Measurements from ENCODE around the gene UROC1.
A peak's percentile ranks its signal among the peaks of the same experiment; 100 is the strongest.
"Not testable (repeated sequence)": the region's sequence is repeated elsewhere in the genome, so short reads cannot be mapped to it uniquely, and the experiment has no call there.

Gene UROC1

DNA sequence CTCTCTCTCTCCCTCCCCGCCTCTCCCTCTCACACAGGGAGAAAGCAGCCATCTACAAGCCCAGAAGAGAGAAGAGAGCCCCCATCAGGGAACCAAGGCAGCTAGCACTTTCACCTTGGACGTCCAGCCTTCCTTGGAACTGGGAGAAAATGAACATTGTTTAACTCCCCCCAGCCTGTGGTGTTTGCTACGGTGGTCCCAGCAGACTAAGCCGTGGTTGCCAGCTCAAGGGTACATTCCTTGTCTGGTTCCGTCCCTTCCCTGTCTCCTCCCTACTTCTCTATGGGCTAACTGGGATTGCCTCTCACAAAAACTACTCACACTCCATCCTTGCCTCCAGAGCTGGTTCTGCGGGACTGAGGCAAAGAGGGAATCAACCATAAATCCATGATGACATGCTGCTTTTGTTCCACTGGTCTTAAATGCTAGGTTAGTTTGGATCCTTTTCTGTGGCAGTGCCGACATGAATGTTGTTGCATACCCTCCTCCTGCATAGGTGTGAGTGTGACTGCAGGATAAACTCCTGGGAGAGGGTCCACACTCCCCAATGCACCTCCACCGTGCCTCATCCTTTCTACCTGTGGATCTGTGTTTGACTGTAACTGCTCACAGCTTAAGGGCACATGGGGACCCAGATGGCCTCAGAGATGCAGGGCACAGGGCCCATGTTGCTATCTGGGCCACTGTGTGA, 29.1 kb upstream of the UROC1 start:
- DNase-seq: no peak

DNA sequence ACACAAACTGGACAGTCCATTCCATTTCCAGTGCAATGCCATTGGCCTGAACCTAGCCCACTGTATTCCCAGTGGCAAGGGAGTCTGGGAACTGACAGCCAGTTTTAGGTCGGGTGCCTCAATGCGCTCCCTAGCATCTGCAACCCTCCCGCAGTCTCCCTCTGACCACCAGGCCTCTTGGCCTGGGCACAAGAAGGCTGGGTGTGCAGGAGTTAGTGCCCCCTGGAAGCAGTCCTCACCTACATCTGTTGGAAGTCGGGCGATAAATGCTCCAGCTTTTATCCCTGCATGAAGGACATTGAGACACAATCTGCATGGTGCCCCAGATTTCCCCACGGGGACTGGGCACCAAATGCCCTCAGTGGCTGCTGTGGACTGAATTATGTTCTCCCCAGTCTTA, 28.4 kb upstream of the UROC1 start:
- no peak for DNase-seq

DNA sequence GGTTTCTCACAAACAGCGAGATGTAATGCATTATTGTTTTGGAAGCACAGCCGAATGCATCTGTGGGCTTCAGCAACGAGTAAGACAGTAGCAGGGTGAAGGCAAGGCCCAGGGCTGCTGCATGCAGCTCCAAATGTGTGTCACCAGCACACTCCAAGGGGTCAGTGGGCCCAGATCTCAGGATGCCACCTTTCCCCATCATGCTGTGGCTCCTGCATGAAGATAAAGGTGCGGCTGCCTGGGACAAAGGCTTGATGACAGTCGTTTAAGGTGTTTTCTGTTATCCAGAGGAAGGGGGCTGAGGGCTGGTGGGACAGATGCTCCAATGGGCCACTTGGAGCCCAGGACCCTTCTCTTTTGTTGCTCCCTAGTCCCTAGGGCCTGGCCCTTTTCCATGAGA, 28.0 kb upstream of the UROC1 start:
- no peak for DNase-seq

DNA sequence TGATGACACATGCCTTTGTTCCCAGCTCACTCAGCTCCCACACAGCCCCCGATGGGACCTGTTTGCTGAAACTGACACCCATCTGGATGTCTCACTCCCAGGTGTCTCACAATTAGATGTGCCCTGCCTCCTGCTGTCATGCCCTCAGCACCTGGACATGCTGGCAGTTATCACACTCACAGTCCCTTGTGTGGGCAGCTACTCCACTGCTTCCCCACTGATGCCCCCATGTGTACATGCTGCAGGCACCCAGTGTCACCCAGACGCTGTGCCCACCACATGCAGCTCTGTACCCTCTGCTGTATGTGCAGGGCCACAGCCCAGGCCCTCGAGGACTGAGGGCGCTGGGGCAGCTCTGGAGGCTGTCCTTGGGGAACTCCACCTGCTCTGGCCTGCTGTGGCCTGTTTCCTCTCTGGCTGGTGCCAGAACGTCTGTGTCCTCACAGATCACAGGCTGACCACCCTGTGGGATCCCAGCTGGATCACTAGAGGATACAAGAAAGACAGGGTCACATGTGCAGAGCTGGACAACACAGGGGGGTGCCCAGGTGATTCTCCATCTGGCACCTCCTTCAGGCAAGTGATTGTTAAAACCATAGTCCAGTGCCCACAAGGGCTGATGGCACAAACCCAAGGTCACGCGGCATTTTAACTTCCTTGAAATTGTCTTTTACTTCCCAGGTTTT, 27.2 kb upstream of the UROC1 start:
- DNase-seq: no peak

DNA sequence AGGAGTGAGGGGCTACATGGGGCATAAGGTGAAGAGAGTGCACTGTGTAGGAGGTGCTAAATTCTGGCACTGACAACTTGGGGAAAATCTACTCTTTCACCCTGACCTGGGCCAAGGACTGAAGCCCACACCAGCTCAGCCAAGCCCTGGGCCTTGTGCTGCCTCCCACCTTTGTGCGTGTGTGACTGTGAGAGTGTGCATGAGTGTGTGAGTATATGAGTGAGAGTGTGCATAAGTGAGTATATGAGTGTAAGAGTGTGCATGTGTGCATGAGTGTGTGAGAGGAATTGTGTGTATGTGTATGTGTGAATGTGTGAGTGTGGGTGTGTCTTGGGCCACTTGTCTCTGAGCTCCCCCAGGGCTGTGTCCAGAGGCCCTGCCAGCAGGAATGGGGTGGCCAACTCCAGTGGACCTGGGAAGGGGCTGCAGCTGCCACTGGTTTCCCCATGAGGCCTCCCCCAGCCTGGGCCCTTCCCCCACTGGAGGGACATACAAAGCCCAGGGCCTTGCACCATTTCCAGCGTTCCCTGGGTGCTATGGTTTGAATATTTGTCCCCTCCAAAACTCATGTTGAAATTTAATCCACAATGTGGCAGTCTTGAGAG, 26.0 kb upstream of the UROC1 start:
- no peak for DNase-seq

DNA sequence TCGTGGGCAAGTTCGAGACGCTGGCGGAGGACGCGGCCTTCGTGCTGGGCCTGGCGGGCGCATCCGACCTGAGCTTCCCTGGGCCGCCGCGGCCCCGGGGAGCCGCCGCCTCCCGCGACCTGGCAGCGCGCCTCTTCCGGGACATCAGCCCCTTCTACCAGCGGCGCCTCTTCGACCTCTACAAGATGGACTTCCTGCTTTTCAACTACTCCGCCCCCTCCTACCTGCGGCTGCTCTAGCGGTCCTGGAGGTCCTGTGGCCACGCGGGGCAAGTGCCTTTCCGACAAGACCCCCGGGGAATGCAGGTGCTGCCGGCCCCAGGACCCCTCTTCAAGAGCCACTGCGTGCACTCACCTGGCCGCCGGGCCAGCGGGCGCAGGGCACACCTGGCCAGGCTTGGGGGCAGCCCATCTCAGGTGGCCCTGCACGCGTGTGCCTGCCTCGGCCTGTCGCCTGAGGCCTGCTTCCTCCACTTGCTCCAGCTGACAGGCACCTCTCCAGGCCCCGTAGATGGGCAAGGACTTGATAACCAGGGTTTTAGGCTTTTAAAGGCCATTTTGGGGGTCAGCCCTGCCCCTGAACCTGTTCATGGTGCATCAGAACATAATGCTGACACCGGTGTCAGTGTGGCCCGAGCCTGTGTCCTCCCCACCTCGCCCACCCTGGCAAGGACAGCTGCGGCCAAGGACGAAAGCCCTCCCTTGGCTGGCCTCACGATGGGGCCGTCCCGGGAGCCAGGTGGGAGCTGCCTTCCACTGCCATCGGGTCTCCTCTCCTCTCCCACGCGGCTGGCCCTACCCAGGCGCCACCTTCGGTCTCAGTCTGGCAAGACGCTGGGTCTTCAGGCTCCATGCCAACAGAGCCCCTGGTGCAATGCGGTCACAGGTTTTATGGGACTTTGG, 25.0 kb upstream of the UROC1 start:
- DNase-seq: no peak

DNA sequence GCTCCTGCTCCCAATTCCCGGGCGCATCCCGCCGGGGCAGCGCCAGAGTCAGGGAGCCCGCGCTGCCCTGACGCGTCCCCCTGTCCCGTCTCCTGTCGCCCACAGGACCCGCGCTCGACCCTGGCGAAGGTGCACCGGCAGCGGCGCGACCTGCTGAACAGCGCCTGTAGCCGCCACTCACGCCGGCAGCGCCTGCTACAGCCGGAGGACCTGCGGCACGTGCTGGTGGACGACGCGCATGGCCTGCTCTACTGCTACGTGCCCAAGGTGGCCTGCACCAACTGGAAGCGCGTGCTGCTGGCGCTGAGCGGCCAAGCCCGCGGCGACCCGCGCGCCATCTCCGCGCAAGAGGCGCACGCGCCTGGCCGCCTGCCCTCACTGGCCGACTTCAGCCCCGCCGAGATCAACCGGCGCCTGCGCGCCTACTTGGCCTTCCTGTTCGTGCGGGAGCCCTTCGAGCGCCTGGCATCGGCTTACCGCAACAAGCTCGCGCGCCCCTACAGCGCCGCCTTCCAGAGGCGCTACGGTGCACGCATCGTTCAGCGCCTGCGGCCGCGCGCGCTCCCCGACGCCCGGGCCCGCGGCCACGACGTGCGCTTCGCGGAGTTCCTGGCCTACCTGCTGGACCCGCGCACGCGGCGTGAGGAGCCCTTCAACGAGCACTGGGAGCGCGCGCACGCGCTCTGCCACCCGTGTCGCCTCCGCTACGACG, 24.2 kb upstream of the UROC1 start:
- DNase-seq: no peak

DNA sequence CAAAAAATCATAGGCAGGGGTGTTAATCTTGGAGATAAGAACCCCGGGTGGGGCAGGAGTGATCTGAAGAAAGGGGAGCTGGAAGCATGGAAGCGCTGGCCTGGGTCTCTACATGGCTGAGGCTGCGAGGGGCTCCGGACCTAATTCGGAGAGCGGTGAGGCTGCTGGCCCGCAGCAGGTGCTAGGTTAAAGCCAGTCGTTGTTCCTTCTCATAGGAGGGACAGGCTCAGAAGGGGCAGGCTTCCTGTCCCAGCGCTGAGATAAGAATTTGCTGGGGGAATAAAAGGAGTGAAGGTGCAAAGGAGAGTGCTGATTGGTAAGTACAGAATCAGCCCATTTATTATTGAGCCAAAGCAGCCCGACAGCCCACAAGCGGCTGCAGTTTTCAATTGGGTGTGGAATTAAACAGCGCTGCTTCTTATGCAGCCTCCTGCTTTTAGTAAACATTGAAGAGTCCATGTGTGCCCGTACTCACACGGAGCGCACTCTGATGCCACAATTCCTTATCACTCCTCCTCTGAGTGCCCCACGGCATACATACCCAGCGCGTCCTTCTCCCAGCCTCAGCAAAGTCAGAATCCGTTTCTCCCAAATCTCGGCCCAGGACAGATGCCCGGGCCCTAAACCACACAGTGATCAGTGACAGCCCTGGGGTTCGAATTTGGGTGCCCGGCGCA, 23.5 kb upstream of the UROC1 start:
- DNase-seq: no peak

DNA sequence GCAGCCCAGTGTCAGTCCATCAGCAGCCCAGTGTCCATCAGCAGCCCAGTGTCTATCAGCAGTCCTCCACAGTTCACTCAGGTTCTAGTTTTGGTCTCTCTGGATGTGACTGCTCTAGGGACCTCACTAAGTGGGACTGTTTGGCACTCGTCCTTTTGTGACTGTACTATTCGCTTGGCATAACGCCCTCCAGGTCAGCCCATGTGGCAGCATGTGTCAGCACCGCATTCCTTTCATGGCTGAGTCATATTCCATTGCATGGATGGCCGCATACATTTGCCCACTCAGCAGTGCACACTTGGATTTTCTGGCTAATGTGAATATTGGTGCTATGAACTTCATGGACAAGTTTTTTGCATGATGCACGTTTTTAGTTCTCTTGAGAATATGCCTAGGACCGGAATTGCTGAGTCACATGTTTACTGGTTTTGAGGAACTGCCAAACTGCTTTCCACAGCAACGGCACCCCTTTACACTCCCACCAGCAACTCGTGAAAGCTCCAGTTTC, 22.8 kb upstream of the UROC1 start:
- peak; percentile 74 for DNase-seq

DNA sequence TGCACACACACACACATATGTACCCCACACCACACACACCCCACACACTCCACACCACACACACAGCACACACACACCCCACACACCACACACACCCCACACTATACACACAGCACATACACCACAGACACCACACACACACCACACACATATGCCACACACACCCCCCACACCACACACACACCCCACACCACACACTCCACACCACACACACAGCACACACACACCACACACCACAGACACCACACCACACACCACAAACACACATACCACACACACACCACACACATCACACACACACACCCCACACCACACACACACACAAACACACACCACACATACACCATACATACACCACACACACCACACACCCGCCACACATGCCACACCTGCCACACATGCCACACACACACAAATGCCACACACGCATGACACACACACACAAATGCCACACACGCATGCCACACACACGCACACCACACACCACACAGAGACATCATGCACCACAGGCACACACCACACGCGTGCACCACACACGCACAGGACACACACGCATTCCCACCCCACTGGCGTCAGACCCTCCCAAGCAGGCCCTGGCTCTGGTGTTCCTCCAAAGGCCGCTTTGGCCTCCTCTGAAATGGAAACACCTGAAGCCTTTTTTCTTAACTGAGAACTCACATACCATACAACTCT, 22.1 kb upstream of the UROC1 start:
- no peak for DNase-seq

DNA sequence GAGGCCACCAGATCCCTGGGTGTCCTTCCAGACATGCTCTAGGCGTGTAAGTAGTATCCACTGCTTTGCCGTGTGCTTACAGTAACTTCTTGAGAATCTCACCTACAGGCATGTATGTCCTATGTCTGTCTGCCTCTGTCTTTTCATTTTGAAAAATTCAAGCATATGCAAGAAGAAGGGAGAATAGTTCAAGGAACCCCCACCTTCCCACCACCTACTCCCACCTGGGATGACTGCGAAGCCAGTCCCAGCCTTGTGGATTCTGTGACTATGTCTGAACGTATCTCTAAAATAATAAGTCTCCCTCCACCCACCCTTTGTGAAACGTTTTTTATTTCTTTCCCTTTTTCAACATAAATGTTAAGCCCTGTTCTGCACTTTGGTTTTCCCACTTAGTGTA, 21.4 kb upstream of the UROC1 start:
- no peak for DNase-seq

DNA sequence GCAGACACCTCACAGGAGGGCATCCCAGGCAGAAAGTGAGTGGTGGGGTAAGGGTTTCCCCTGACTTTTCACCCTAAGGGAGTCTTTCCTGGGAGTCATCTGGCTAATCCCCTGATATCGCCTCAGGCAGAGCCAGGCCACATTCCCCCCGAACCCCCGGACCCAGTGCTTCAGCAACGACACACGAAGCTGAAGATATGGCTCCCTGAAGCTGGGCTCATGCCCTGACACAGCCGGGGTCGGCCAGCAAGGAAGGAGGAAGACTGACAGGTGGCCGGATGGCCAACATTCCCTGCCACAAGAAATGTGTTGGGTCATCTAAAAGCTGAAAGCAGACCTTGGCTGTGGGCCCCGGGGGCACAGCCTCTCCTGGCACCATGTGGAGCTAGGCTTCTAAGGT, 20.7 kb upstream of the UROC1 start:
- DNase-seq: no peak

DNA sequence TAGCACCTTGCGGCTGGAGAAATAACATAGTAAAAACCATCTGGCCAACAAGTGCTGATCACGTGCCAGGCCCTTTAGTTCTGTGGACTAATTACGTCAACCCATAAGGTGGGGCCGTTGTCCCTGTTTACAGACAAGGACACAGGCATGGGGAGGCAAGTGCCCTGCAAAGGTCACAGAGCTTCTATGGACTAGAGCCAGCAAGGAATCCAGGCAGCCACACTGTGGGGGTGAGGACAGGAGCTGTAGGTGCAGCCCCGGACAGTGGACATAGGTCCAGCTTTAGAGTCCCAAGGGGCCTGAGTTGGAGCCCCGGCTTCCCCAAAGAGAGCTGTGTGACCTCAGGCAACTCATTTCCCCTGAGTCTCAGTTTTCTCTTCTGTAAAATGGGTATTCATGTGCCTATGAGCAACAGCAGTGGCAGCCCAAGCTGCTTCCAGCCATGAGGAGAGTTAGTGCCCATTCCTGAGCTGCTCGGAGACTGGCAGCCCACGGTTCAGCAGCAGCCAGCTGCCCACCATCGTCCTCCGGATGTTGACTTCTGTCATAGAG, 20.2 kb upstream of the UROC1 start:
- DNase-seq: no peak

DNA sequence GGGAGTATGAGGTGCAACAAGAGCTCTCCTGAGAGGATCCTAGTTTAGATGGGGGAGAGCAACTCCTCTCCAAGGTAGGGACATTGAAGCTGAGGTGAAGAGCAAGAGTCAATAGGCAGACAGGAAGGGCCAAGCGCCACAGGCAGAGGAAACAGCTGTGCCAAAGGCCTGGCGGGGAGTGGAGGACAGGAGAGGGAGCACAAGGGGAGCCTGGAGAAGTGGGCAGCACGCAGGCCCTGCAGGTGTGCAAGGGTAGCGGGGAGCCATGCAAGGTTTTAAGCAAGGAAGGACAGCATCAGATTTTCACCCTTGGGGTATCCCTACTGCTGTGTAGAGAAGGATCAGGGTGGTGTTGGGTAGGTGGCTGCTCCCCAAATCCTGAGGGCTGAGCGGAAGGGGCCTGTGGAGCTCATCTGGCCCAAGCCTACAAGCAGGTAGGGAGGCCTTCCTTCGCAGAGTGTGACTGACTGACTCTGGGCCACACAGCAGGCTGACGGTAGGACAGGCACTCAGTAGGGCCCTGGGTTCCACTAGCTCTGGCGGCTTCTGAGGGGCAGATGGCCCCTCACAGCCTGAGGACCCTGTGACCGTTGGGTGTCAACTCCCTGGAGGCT, 19.6 kb upstream of the UROC1 start:
- no peak for DNase-seq

DNA sequence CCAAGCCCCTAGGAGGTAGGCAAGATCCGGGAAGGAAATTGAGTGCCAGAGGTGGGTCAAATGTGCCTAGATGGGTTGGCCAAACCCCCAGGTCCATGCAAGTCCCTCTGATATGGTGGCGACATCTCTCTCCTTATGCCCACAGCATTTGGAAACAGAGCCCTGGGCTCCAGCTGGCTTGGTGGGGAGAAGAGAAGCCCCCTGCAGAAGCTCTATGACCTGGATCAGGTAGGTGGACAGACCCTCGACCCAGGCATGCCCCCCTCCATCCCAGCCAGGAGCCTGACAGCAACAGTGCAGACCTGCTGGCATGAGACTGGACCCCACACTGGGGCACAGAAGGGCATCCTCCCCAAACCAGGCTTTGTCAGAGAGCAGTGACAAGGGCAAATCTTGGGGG, 18.6 kb upstream of the UROC1 start:
- DNase-seq: no peak

DNA sequence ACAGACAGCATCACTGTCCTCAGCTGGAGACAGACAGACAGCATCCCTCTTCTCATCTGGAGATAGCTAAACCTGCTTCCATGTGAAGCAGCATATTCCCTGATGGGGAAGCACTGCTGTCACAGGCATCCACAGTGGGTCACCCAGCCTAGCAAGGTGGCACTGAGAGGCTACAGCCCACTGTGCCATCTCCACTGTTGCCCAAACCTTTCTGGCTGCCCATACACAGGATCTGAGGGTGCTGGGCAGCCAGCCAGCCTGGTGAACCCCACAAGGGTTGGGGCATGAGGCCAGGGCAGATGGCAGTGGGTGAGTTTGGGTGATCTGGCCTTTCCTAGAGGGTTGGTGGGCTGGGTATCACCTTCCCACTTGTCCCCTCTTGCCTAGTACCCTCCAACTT, 18.1 kb upstream of the UROC1 start:
- no peak for DNase-seq

DNA sequence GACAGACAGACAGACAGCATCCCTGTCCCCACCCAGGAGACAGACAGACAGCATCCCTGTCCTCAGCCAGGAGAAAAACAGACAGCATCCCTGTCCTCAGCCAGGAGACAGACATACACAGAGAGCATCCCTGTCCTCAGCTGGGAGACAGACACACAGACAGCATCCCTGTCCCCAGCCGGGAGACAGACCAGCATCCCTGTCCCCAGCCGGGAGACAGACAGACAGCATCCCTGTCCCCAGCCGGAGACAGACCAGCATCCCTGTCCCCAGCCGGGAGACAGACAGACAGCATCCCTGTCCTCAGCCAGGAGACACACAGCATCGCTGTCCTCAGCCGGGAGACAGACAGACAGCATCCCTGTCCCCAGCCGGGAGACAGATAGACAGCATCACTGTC, 17.1 kb upstream of the UROC1 start:
- not testable (repeated sequence) for DNase-seq

DNA sequence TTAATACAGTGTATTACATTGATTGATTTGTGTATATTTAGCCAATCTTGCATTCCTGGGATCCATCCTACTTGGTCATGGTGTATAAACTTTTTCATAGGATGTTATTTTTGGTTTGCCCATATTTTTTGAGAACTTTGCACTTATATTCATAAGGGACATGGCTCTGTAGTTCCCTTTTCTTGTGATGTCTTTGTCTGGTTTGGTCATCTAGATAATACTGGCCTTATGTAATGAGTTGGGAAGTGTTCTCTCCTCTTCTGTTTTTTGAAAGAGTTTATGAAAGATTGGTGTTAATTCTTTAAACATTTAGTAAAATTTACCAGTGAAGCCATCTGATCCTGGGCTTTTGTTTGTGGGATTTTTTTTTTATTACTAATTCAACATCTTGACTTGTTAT, 15.9 kb upstream of the UROC1 start:
- no peak for DNase-seq

DNA sequence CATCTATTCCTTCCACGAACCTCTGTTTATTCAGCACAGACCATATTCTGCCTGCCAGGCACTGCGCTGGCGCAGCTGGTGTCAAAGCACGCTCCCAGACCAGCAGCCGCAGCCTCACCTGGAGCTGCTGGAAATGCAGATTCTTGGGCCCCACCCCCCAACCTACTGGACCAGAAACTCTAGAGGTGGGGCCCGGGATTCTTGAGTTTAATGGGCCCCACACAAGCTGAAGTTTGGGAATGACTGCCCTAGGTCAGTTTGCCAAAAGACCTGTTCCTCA, 13.4 kb upstream of the UROC1 start:
- no peak for DNase-seq

DNA sequence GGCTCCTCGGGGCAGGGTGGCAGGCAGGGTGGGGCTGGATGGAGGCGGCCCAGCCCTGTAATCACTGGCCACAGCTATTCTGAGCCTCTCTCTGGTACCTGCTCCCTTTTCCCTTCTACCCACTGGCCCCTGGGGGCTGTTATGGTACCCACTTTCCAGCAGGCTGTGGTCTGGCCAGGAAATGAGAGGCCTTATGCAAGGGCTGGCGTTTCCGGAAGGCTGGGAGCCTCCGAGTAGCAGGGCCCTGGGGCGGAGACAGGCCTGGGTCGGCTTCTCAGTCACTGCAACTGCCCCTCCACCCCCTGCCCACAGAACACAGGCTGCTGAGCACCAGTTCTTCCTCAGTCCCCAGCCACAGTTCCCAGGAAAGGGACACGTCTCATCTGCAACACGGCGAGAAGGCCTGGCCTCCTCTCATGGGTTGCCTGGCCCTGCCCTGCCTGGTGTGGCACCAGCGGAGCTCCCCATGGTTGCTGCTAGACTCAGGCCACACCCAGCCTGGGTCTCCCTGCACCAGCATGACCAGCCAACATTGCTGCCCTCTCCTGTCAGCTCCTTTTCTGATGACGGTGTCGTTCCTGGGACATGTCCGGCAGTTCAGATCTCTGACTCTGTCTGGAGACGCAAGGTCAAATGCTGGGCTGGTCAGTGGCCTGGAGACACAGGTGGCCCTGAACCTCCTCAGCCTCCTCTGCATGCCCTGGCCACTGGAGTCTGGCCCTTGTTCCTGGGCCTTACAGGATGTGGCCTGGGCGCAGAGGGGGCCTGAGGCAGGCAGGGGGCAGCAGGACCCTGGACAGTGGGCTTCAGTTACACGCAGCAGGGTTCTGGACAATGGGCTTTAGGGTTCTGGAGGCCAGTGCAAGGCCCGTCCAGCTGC, 12.8 kb upstream of the UROC1 start:
- no peak for DNase-seq
